IMR-90 (cell line): ENCODE results near the gene TRAPPC5. TPM values are rescaled to one million over a fixed set of nuclear protein-coding genes. Genes with fewer than 3 reads are reported as not detected.

ENCODE experiments used
- ATAC-seq: fragments of 200-7000 bp; cut with Tn5 transposase; 2 replicates; pipeline ENCODE4 v1.9.1; 2020; ENCODE audit warnings: low read depth, mild to moderate bottlenecking, moderate library complexity
- BruUV-seq: library from RNA; stranded (reverse); fragments of 400-500 nt; replicated peaks from 2 replicates; lab custom pipeline; 2021; lab: Mats Ljungman, UMichigan
- CTCF ChIA-PET: fragments of 300-600 bp; formaldehyde crosslinking; extraction: SDS; loops from one replicate; lab custom pipeline; 2021; ENCODE audit warnings: antibody characterized with exemption; lab: Yijun Ruan, JAX
- POLR2A ChIA-PET: fragments of 300-600 bp; sonication (Branson Sonifier 250); formaldehyde crosslinking; loops from one replicate; lab custom pipeline; 2022; ENCODE audit warnings: antibody characterized with exemption; ENCODE audit not compliant: unreplicated experiment; lab: Charles Lee
- DNase-seq: peaks from one replicate; pipeline ENCODE4 v3.0.0; 2013
- H2AFZ ChIP-seq: replicated peaks from 2 replicates; pipeline ENCODE3; 2013; ENCODE audit warnings: low read length, mild to moderate bottlenecking; ENCODE audit not compliant: poor library complexity
- H2AK5ac ChIP-seq: 2 replicates; pipeline ENCODE4 v1.6.1; 2013; ENCODE audit warnings: low read depth, low read length, inconsistent platforms
- H2AK9ac ChIP-seq: replicated peaks from 2 replicates; pipeline ENCODE3; 2013; ENCODE audit warnings: mild to moderate bottlenecking, low read depth, low read length, moderate library complexity; ENCODE audit not compliant: poor library complexity
- H2BK120ac ChIP-seq: 2 replicates; pipeline ENCODE4 v1.6.1; 2013; ENCODE audit warnings: low read depth, low read length, inconsistent platforms
- H2BK15ac ChIP-seq: 3 replicates; pipeline ENCODE4 v1.6.1; 2013; ENCODE audit warnings: low read depth, low read length, inconsistent platforms
- H2BK20ac ChIP-seq: 2 replicates; pipeline ENCODE4 v1.6.1; 2013; ENCODE audit warnings: low read depth, mild to moderate bottlenecking, inconsistent platforms, low read length, moderate library complexity
- H2BK5ac ChIP-seq: 2 replicates; pipeline ENCODE4 v1.6.1; 2013; ENCODE audit warnings: mild to moderate bottlenecking, low read depth, low read length, inconsistent platforms; ENCODE audit not compliant: poor library complexity, severe bottlenecking
- H3K14ac ChIP-seq: replicated peaks from 2 replicates; pipeline ENCODE4 v1.6.1; 2013; ENCODE audit warnings: low read depth, low read length, inconsistent platforms
- H3K18ac ChIP-seq: 2 replicates; pipeline ENCODE4 v1.6.1; 2013; ENCODE audit warnings: low read depth, low read length, control low read depth
- H3K23ac ChIP-seq: 2 replicates; pipeline ENCODE4 v1.6.1; 2013; ENCODE audit warnings: low read depth, low read length, inconsistent platforms
- H3K27ac ChIP-seq: 2 replicates; pipeline ENCODE4 v1.5.1; 2013; ENCODE audit warnings: mild to moderate bottlenecking, control low read depth, low read length; ENCODE audit not compliant: insufficient read depth
- H3K27me3 ChIP-seq: 2 replicates; pipeline ENCODE4 v1.6.1; 2013; ENCODE audit warnings: low read length; ENCODE audit not compliant: control insufficient read depth, insufficient read depth
- H3K36me3 ChIP-seq: 2 replicates; pipeline ENCODE4 v1.6.1; 2013; ENCODE audit warnings: low read length, mixed read lengths; ENCODE audit not compliant: control insufficient read depth, insufficient read depth
- H3K4ac ChIP-seq: 2 replicates; pipeline ENCODE4 v1.6.1; 2013; ENCODE audit warnings: low read depth, low read length, inconsistent platforms
- H3K4me1 ChIP-seq: 2 replicates; pipeline ENCODE4 v1.6.1; 2013; ENCODE audit warnings: low read length, mixed read lengths; ENCODE audit not compliant: control insufficient read depth, insufficient read depth
- H3K4me2 ChIP-seq: 2 replicates; pipeline ENCODE4 v1.6.1; 2013; ENCODE audit warnings: low read depth, mild to moderate bottlenecking, control low read depth, low read length, moderate library complexity
- H3K4me3 ChIP-seq: 2 replicates; pipeline ENCODE4 v1.5.1; 2013; ENCODE audit warnings: low read depth, mild to moderate bottlenecking, control low read depth, low read length, moderate library complexity; ENCODE audit not compliant: insufficient read depth
- H3K56ac ChIP-seq: 2 replicates; pipeline ENCODE4 v1.6.1; 2013; ENCODE audit warnings: low read length, inconsistent platforms; ENCODE audit not compliant: insufficient read depth; ENCODE audit errors: extremely low read depth
- H3K79me1 ChIP-seq, 2 experiments: 2 replicates each; pipeline ENCODE4 v1.6.1; 2013; ENCODE audit warnings: low read length in 2 of 2, inconsistent platforms in 1 of 2, low read depth in 1 of 2
- H3K9ac ChIP-seq: 2 replicates; pipeline ENCODE4 v1.6.1; 2013; ENCODE audit warnings: low read depth, low read length, control low read depth
- H3K9me1 ChIP-seq: 2 replicates; pipeline ENCODE4 v1.6.1; 2013; ENCODE audit warnings: low read length, inconsistent platforms; ENCODE audit not compliant: insufficient read depth
- H3K9me3 ChIP-seq: 2 replicates; pipeline ENCODE4 v1.6.1; 2013; ENCODE audit warnings: low read length; ENCODE audit not compliant: control insufficient read depth, insufficient read depth
- H4K20me1 ChIP-seq: 2 replicates; pipeline ENCODE4 v1.6.1; 2013; ENCODE audit warnings: low read length, inconsistent platforms; ENCODE audit not compliant: insufficient read depth
- H4K5ac ChIP-seq: 2 replicates; pipeline ENCODE4 v1.6.1; 2013; ENCODE audit warnings: mild to moderate bottlenecking, low read depth, low read length, control low read depth
- H4K8ac ChIP-seq, 2 experiments: 2 replicates each; pipeline ENCODE4 v1.6.1; 2013; ENCODE audit warnings: low read depth in 2 of 2, low read length in 2 of 2, control low read depth in 1 of 2, inconsistent platforms in 1 of 2
- H4K91ac ChIP-seq: 2 replicates; pipeline ENCODE4 v1.6.1; 2013; ENCODE audit warnings: low read depth, low read length, inconsistent platforms; ENCODE audit not compliant: insufficient read depth
- CEBPB ChIP-seq: IDR thresholded peaks from 2 replicates; pipeline ENCODE4 v1.6.1; 2012; ENCODE audit warnings: low read depth, low read length, improper control_type of control experiment
- MAZ ChIP-seq: IDR thresholded peaks from 2 replicates; pipeline ENCODE4 v1.6.1; 2012; ENCODE audit warnings: low read depth, mild to moderate bottlenecking, low read length, improper control_type of control experiment, moderate library complexity, borderline replicate concordance
- RCOR1 ChIP-seq: IDR thresholded peaks from 2 replicates; pipeline ENCODE4 v1.6.1; 2012; ENCODE audit warnings: mild to moderate bottlenecking, low read length, improper control_type of control experiment; ENCODE audit not compliant: insufficient replicate concordance
- RFX5 ChIP-seq: IDR thresholded peaks from 2 replicates; pipeline ENCODE4 v1.8.0; 2012; ENCODE audit warnings: low read depth, mild to moderate bottlenecking, low read length, moderate library complexity
- WGBS, 2 experiments: methylation state at CpG; one replicate each; pipeline versions ENCODE4 v1.1.5 to v1.1.7; 2013; ENCODE audit warnings: missing lambda C conversion rate in 2 of 2; ENCODE audit not compliant: insufficient read length in 1 of 2; ENCODE audit errors: extremely low coverage in 2 of 2; 5-methylcytosine and 5-hydroxymethylcytosine counted together
- dilution Hi-C: fragments of 300-500 bp; cut with HindIII; formaldehyde crosslinking; loops from one replicate; pipeline ENCODE4 v1.14.3; 2018; ENCODE audit warnings: low sequenced_read_pairs; ENCODE audit not compliant: unreplicated experiment
- in situ Hi-C: fragments of 300-500 bp; cut with MboI; formaldehyde crosslinking; loops from 3 replicates; pipeline ENCODE4 v1.14.3; 2019; ENCODE audit warnings: low sequenced_read_pairs, inconsistent platforms, mixed read lengths
- intact Hi-C: fragments of 100-400 bp; cut with micrococcal nuclease; formaldehyde crosslinking; loops from 2 replicates; pipeline ENCODE4 v1.10.0; 2022
- polyA plus RNA-seq, 3 experiments: library from polyadenylated mRNA; depleted of rRNA; stranded (reverse); fragments of >200 nt; gene quantifications; 2 replicates each; pipeline ENCODE4 v1.2.3, GENCODE V29; 2012; ENCODE audit warnings: low replicate concordance in 1 of 3
- total RNA-seq: library from RNA; depleted of rRNA; stranded (reverse); fragments of >200 nt; gene quantifications from 2 replicates; pipeline ENCODE4 v1.2.3, GENCODE V29; 2012

The TRAPPC5 gene
- total and polyA plus RNA-seq, 2 of the 4 experiments (the other 2 are of a cell fraction), result 54.7 to 109 TPM

DNA sequence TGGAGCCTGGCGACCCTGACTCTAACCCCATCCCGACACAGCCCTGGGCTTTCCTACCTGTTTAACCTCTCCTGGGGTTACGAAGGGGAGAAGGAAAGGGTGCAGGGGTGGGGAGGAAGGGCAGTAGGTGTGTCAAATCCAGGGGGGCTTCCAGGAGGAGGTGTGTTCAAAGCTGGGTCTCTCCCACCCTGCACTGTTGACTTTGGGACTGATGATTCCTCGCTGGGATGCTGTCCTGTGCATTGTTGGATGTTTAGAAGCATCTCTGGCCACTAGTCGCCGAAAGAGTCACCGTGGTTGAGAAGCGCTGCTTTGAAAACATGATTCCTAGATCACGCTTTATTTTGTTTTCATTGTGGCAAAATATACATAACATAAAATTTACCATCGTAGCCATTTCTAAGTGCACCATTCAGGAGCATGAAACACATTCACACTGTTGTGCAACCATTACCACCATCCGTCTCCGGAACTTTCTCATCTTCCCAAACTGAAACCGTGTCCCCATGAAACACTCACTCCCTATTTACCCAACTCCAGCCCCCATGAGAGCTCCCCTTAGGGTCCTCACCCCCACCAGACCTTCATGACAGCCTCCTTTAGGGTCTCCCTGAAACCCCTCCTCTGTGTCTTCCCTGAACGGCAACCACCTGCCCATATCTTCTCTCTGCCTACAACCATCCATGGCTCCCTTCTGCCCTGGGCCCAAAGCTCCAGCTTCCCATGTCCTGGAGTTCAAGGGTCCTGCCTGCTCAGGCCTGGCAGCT, 25.7 kb downstream of the TRAPPC5 start:
- H4K91ac ChIP-seq, result no peak overlapping the region
- H3K4me2 ChIP-seq, result no peak overlapping the region
- H3K4ac ChIP-seq, result no peak overlapping the region
- H3K4me3 ChIP-seq, result no peak overlapping the region
- H4K5ac ChIP-seq, result no peak overlapping the region
- whole genome bisulfite sequencing, 2 experiments, result 72% methylated on average over 9 of the region's 14 CpGs; no CpG with 5 or more reads in 1 of the 2 experiments
- no TSS peak for BruUV-seq
- H4K20me1 ChIP-seq, result no peaks in the 10 kb centered on the region
- H3K23ac ChIP-seq, result no peak overlapping the region
- H3K56ac ChIP-seq, result no peak overlapping the region
- no peak overlapping the region for H2BK15ac ChIP-seq
- no peak overlapping the region for H2AK5ac ChIP-seq
- H2BK120ac ChIP-seq, result no peak overlapping the region
- no peaks in the 10 kb centered on the region for H3K79me1 ChIP-seq
- no peak overlapping the region for H3K18ac ChIP-seq
- dilution Hi-C loops, result no loop called here
- no peak overlapping the region for H2AFZ ChIP-seq
- no peak for ATAC-seq
- H3K9me1 ChIP-seq, result no peaks in the 10 kb centered on the region
- TF ChIP-seq CEBPB, result peak; percentile 37; the same call in 1 of the 2 replicates
- TF ChIP-seq RCOR1, result no peak
- no peak for TF ChIP-seq RFX5
- TF ChIP-seq MAZ, result no peak
- H4K8ac ChIP-seq, result no peak overlapping the region
- no peak overlapping the region for H2AK9ac ChIP-seq
- DNase-seq, result no peak
- no peak overlapping the region for H3K14ac ChIP-seq
- intact Hi-C loops, result no loop called here
- ChIA-PET POLR2A (no interaction called here), CTCF (no interaction called here)
- no peaks in the 10 kb centered on the region for H3K9me3 ChIP-seq
- no peak overlapping the region for H2BK20ac ChIP-seq
- no peak overlapping the region for H2BK5ac ChIP-seq
- no peaks in the 10 kb centered on the region for H3K36me3 ChIP-seq
- H3K27ac ChIP-seq, result no peak overlapping the region
- in situ Hi-C loops, result no loop called here
- no peaks in the 10 kb centered on the region for H3K4me1 ChIP-seq
- H3K9ac ChIP-seq, result no peak overlapping the region
- peaks cover 10% of the 10 kb centered on the region; the same call in 1 of the 2 replicates for H3K27me3 ChIP-seq
